Measurements from ENCODE around the gene VPS35.
A peak's percentile ranks its signal among the peaks of the same experiment; 100 is the strongest.

VPS35 gene

GRCh38 chr16:46688654-46689364, at the start of gene VPS35:
Gene VPS35, minus strand, starts transcription at chr16:46689178. Its CDS starts 45 bp downstream, at chr16:46689133.
- ChIA-PET POLR2A (interaction anchor here (0.8 to 1.7 kb wide), 5 partner anchors 11 to 196 kb away, joined by 3 to 7 read pairs (median 5); partner anchors contain the start of gene GPT2), CTCF (no interaction called here)
- peak; percentile 44; the same call in 1 of the 2 replicates for TF ChIP-seq SP1 (IDR thresholded peaks at IDR 0.05)
- TF ChIP-seq LEF1 (IDR thresholded peaks at IDR 0.05; ENCODE audit: borderline replicate concordance), result peak; percentile 40; the same call in 1 of the 2 replicates
- TF ChIP-seq FOXA1 (IDR thresholded peaks at IDR 0.05), result no peak
- peak; percentile 48 for TF ChIP-seq L3MBTL2 (conservative IDR thresholded peaks at IDR 0.05)
- TF ChIP-seq FOXM1 (IDR thresholded peaks at IDR 0.05; ENCODE audit: borderline replicate concordance), result no peak
- no peak for TF ChIP-seq ELF4 (IDR thresholded peaks at IDR 0.05)
- no peak for TF ChIP-seq BHLHE40 (IDR thresholded peaks at IDR 0.05; ENCODE audit: borderline replicate concordance)
- TF ChIP-seq PKNOX1 (IDR thresholded peaks at IDR 0.05), result peak; percentile 99
- no peak for TF ChIP-seq ZNF384 (IDR thresholded peaks at IDR 0.05)
- no peak for TF ChIP-seq ARNT (IDR thresholded peaks at IDR 0.05)
- DNase-seq (ENCODE audit: extremely low spot score), result peak; percentile 92

DNA sequence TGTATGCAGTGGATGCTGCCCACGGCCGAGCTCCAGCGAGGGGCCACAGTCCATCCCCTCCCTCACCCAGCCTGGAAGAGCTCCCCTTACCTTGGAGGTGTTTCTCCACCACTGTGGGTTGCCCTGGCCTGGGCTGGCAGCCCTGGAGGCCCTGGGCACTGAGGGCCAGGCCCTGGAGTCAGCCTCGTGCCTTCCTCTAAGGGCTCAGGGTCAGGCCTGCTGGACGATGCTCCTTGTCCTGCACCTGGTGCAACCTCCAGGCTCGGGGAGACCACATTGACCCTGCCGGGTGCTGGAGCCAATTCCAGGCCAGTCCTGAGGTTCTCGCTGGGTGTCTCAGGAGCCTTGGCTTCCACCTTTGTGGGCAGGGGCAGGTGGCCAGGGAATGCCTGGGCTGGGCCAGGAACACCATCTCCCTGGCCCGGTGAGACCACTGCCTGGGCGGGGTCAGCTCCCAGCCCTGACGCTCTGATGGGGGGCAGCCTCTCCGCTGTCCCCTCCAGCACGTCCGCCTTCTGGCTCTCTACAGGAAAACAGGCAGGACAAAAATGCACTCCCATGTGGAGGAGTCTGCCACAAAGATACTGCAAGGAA, 48.7 kb upstream of the VPS35 start:
- ChIA-PET POLR2A (interaction anchor here (0.7 kb wide), 1 partner anchor 39 kb away, joined by 3 read pairs; no protein-coding TSS in a partner anchor), CTCF (no interaction called here)
- TF ChIP-seq ZNF384 (IDR thresholded peaks at IDR 0.05), result no peak
- TF ChIP-seq BHLHE40 (IDR thresholded peaks at IDR 0.05; ENCODE audit: borderline replicate concordance), result no peak
- no peak for TF ChIP-seq FOXM1 (IDR thresholded peaks at IDR 0.05; ENCODE audit: borderline replicate concordance)
- TF ChIP-seq FOXA1 (IDR thresholded peaks at IDR 0.05), result no peak
- no peak for TF ChIP-seq NFRKB (IDR thresholded peaks at IDR 0.05)
- TF ChIP-seq L3MBTL2 (conservative IDR thresholded peaks at IDR 0.05), result no peak
- TF ChIP-seq ARNT (IDR thresholded peaks at IDR 0.05), result no peak
- no peak for TF ChIP-seq SUZ12 (IDR thresholded peaks at IDR 0.05)
- TF ChIP-seq PKNOX1 (IDR thresholded peaks at IDR 0.05), result no peak
- no peak for TF ChIP-seq SP1 (IDR thresholded peaks at IDR 0.05)
- no peak for TF ChIP-seq CTBP1 (IDR thresholded peaks at IDR 0.05; ENCODE audit: borderline replicate concordance)
- no peak for TF ChIP-seq TARDBP (IDR thresholded peaks at IDR 0.05)
- TF ChIP-seq HDGF (IDR thresholded peaks at IDR 0.05; ENCODE audit: borderline replicate concordance), result no peak
- no peak for TF ChIP-seq LEF1 (IDR thresholded peaks at IDR 0.05; ENCODE audit: borderline replicate concordance)
- TF ChIP-seq FOXK2 (IDR thresholded peaks at IDR 0.05), result no peak
- no peak for TF ChIP-seq ELF4 (IDR thresholded peaks at IDR 0.05)
- DNase-seq (ENCODE audit: extremely low spot score), result no peak

DNA sequence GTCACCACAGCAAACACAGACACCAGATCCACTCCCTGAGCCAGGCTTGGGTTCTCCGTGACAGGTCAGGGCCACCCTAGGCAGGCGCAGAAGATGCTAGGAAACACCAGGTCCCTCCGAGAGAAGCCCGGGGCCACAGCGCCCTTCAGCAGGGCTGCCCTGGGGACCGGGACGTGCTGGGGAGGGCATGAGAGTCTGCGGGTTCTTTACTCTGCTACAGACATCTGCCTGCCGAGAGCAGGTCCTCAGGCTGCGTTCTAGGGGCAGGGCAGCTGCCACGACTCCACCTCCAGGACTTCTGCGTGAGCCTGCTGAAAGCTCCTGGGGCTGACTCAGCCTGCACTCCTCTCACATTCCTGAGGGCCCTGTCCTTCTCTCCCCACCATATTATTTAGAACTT, 47.7 kb upstream of the VPS35 start:
- CTCF ChIA-PET, result no interaction called here

DNA sequence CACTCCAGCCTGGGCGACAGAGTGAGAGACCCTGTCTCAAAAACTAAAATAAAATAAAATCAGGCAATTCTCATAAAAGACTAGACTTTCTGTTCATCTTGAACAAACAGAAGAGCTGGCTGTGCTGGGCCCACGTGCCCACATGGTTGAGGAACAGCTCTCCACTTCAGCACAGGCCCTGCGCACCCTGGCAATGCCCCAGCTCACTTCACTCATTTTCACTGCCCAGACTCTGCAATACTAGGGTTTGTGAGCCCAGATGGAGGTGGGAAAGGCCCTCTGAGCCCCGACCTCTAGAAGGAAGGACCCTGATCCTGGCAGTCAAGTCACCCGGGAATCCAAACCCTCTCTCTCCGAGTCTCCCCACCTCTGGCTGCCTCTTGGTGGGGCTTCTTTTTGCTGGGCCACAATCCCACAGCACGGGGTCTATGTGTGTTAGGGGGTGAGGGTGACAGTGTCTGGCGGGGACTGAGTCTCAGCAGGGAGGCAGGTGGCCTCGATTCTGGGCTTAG, 44.4 kb upstream of the VPS35 start:
- CTCF ChIA-PET, result no interaction called here
- no peak for DNase-seq (ENCODE audit: extremely low spot score)
- TF ChIP-seq L3MBTL2 (conservative IDR thresholded peaks at IDR 0.05) (no peak), TARDBP (IDR thresholded peaks at IDR 0.05) (no peak), FOXK2 (IDR thresholded peaks at IDR 0.05) (no peak), SP1 (IDR thresholded peaks at IDR 0.05) (no peak), ELF4 (IDR thresholded peaks at IDR 0.05) (no peak), BHLHE40 (IDR thresholded peaks at IDR 0.05; ENCODE audit: borderline replicate concordance) (no peak), NFRKB (IDR thresholded peaks at IDR 0.05) (no peak), FOXA1 (IDR thresholded peaks at IDR 0.05) (no peak), ZNF384 (IDR thresholded peaks at IDR 0.05) (no peak), SUZ12 (IDR thresholded peaks at IDR 0.05) (no peak), ARNT (IDR thresholded peaks at IDR 0.05) (no peak), HDGF (IDR thresholded peaks at IDR 0.05; ENCODE audit: borderline replicate concordance) (no peak), PKNOX1 (IDR thresholded peaks at IDR 0.05) (no peak), CTBP1 (IDR thresholded peaks at IDR 0.05; ENCODE audit: borderline replicate concordance) (no peak), FOXM1 (IDR thresholded peaks at IDR 0.05; ENCODE audit: borderline replicate concordance) (no peak)
- POLR2A ChIA-PET, result no interaction called here

More for the DNA sequence above, 47.7 kb upstream of the VPS35 start:
- DNase-seq (ENCODE audit: extremely low spot score), result no peak
- POLR2A ChIA-PET, result interaction anchor here (0.7 kb wide), 1 partner anchor 38 kb away, joined by 3 read pairs; no protein-coding TSS in a partner anchor
- no peak for TF ChIP-seq HDGF (IDR thresholded peaks at IDR 0.05; ENCODE audit: borderline replicate concordance)
- TF ChIP-seq FOXK2 (IDR thresholded peaks at IDR 0.05), result no peak
- TF ChIP-seq NFRKB (IDR thresholded peaks at IDR 0.05), result no peak
- TF ChIP-seq FOXA1 (IDR thresholded peaks at IDR 0.05), result no peak
- no peak for TF ChIP-seq ELF4 (IDR thresholded peaks at IDR 0.05)
- no peak for TF ChIP-seq PKNOX1 (IDR thresholded peaks at IDR 0.05)
- TF ChIP-seq TARDBP (IDR thresholded peaks at IDR 0.05), result no peak
- no peak for TF ChIP-seq SUZ12 (IDR thresholded peaks at IDR 0.05)
- TF ChIP-seq L3MBTL2 (conservative IDR thresholded peaks at IDR 0.05), result no peak
- TF ChIP-seq ZNF384 (IDR thresholded peaks at IDR 0.05), result no peak
- no peak for TF ChIP-seq FOXM1 (IDR thresholded peaks at IDR 0.05; ENCODE audit: borderline replicate concordance)
- no peak for TF ChIP-seq BHLHE40 (IDR thresholded peaks at IDR 0.05; ENCODE audit: borderline replicate concordance)
- no peak for TF ChIP-seq SP1 (IDR thresholded peaks at IDR 0.05)
- no peak for TF ChIP-seq ARNT (IDR thresholded peaks at IDR 0.05)
- no peak for TF ChIP-seq LEF1 (IDR thresholded peaks at IDR 0.05; ENCODE audit: borderline replicate concordance)

DNA sequence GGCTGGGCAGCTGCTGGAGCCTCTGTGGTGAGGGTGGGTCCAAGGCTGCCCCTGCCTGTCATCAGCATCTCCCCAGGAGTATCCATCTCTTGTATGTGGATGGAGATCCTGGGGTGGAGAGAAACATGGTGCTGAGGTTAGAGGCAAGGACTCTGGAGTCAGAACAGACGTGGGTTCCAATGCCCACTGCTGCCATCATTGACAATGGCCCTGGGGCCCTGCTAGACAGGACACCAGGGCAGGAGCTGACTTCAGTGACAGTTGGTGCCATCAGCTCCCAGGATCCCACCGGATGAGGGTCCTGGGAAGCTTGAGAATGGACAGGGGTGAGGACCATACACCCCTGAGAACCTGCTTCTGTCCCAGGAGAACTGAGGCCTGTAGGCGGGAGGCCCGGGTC, 43.6 kb upstream of the VPS35 start:
- ChIA-PET CTCF (no interaction called here), POLR2A (no interaction called here)
- DNase-seq (ENCODE audit: extremely low spot score), result no peak
- TF ChIP-seq FOXA1 (IDR thresholded peaks at IDR 0.05), result no peak
- no peak for TF ChIP-seq TARDBP (IDR thresholded peaks at IDR 0.05)
- no peak for TF ChIP-seq ZNF384 (IDR thresholded peaks at IDR 0.05)
